Cerebellar cortex (tissue), 1 donor: ENCODE measurements around the gene CH25H.
"Not testable (repeated sequence)": the region's sequence is repeated elsewhere in the genome, so short reads cannot be mapped to it uniquely, and the experiment has no call there.

Source experiments
- DNase-seq: peaks from one replicate; pipeline ENCODE4 v3.0.0-alpha.2; 2015; ENCODE audit warnings: low spot score

CH25H gene

DNA sequence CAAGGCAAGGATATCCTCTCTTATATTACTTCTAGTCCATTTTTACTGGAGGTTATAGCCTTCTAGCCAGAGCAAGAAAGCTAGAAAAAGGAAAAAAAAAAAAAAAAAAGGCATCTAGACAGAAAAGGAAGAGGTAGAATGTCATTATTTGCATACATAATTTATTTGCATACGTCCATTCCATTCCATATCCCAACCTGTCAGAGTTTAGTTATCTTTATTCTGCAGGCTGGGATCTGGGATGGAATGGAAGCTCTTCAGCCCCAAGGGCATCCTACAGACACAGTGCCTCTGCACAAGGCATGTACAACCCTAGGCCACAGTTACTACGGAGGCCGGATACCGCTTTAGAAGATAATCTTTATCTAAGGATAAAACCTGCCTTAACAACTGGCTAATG is 9.6 kb downstream of the CH25H start:
- DNase-seq = no peak

DNA sequence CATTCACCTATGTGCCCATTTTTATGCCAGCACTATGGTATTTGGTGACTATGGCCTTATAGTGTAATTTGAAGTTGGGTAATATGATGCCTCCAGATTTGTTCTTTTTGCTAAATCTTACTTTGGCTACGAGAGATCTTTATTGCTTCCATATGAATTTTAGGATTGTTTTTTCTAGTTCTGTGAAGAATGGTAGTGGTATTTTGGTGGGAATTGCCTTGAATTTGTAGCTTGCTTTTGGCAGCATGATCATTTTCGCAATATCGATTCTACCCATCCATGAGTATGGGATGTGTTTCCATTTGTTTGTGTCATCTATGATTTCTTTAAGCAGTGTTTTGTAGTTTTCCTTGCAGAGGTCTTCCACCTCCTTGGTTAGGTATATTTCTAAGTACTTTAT is 15.8 kb downstream of the CH25H start:
- DNase-seq = not testable (repeated sequence)

DNA sequence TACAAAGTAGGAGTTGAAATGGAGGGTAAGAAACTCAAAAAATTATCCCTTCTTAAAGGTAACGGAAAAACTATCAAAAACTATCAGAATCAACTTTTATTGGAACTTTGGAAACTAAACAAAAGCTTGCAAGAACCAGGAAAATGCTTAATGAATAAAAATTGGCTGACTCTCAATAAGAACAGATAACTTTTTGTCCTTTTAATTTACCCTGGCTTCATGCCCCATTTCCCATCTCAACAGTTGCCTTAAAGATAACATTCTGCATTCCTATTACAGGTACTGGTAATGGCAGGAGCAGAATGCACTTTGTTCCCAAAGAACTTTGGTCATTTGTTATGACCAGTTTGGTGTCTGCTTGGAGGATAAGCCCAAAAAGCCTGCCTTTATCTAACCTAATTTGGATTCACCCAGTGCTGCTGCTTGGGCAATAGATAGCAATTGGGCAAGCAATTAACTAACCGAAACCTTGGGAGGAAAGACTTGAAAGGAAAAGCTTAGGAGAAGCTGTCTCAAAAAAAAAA is 17.8 kb downstream of the CH25H start:
- no peak for DNase-seq

DNA sequence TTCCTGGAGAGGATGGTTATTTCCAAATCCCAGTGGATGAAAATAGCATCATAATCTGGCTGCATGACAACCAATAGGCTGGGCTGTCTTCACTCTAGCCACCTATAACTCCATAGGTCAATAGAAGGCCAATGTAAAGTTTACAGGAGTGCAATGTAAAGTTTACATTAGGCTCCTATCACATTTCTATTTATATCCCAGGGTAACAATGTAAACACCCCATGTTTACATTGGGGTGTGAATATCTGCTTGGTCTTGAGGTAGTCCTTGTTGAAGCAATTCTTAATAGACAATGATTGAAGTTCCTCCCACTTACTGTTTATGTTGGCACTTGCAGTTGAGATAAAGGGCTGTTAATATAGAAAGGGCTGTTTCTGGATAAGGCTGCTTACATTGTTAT is 21.5 kb downstream of the CH25H start:
- DNase-seq = no peak

DNA sequence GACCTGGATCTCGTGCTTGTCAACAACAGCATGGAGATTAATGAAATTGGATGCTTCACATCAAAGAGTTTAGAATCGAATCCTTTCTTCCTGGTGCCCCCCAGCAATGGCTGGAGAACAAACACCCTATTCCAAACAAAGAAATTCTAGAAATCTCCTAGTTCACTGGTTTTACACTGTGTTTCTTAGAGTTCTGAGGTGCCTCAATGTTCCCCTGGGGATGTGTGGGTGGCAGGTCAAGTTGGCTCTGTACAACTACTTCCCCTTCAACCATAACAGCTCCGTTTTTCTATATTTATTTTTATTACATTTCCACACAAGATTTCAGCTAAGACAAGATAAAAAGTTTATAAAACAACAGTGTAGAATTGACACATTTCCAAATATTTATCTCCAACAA is 22.5 kb downstream of the CH25H start:
- no peak for DNase-seq

DNA sequence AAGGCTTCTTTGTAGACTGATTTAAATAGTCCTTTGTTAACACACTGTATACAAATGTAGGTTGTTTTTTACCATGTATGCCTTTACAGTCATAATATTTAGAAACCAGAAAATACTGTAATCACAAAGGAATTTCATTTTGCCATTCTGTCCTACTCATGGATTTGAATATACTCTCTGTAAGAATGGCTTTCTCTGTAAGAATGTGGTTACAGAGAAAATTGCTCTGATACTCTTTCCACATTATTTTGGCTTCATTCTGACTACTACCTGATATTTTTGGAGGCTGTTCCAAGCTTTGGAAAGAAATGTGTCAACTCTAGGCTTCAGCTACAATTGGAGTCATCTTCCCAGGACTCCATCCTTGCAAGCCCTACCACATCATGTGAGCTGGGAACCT is 23.5 kb downstream of the CH25H start:
- no peak for DNase-seq

DNA sequence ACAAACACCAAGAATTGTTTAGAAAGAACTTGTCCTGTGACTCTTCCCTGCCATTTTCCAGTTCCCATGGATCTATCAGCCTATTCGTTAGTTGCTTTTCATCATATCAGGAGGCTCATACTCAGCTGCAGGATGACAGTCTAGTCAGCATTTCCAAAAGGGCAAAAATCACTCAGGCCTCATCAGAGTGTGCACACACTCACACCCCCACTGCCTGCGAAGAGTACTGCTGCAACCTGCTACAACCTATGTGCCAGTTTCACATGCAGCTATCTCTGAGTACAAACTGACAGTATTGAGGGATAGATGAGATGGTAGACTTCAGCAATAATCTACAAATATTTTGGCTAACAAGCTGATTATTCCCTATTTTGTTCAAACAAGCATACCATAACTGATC is 24.2 kb downstream of the CH25H start:
- DNase-seq = no peak

DNA sequence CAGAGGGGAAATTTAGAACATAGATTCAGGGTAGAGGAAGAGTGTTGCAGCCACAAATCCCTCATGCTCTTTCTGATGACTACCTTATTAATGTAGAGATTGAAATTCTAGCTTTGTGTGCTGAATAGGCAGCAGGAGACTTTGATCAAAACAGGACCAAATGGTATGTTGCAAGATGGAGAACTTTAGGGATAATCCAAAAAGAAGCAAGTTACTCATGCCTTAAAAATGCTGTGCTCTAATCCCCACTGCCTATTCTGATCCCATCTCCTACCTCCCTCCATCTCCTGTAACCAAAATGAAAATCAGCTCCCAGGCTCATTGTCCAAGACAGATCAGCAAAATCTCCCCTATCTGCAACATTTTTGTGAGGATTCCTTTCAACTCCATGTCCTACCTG is 31.3 kb downstream of the CH25H start:
- no peak for DNase-seq

DNA sequence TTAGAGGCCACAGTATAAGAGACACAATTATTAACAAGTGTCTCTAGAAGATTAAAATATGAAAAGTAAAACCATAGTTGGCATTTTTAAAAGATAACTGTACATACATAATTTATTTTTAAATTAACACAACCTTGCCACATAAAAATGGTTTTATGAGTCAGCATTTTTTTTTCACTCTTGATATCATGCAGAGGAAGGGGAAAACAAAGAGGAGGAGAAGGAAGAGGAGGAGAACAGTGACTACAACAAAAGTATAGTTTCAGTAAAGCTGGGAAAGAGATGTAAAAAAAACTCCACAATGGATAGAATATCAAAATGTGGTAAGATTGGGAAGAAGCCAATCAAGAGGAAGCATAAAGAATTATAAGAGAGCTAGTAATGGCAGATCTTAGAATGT is 34.0 kb downstream of the CH25H start:
- DNase-seq = no peak

DNA sequence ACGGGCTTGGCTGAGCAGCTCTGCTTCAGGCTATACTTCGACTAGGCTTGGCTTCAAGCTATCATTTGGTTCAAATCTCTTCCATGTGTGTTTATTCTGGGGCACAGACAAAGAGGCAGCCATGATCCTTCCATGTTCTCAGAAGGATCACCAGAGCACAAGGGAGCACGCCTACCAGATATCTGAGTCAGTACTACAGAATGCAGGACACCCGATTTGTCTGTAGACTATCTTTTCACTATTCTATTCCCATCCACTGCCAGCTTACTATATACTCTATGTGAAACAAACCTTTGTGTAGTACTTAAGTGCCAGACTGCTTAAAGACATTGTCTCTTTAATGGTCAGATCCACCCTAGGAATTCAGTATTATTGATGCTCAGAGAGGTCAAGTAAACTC is 35.1 kb downstream of the CH25H start:
- DNase-seq = no peak

DNA sequence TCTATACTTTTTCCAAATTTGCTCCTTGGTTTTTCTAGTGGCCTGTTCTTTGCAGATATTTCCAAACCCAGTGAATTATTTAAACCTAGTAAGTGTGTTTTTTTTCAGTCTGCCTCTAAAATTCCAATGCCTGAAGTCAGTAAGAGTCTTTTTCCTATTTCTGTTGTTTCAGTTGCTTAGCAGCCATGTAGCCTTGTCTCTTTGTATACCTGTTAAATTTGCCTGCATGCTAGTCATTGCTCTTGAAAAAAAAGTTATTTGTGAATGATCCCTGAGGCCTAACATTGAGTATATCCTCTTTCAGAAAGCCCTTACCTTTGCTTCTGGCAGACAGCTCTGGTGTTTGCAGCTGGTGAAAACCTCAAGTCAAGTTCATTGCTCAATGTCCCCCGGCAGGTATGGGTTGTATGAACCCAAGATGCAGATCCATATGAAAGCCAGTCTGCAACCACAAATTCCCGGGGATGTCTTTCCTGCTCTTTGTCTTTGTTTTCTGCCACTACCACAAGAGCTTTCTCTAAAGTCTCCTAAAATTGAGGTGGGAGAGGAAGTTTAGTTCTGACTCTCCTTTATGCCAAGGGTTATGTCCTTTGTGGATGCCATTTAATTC is 35.7 kb downstream of the CH25H start:
- DNase-seq = no peak

DNA sequence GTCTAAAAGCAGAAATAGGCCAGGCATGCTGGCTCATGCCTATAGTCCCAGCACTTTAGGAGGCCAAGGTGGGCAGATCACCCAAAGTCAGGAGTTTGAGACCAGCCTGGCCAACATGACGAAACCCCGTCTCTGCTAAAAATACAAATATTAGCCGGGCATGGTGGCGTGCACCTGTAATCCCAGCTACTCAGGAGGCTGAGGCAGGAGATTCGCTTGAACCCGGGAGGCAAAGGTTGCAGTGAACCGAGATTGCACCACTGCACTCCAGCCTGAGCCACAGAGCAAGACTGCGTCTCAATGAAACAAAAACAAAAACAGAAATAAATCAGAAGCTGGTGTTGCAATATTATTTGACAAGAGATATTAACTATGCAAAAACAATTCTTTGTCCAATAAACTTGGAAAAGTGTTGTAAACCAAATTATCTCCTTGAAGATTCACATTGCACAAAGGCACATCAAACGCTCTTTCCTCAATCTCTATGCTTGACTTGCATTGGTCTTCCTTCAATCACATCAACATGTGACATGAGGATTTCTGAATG is 38.7 kb downstream of the CH25H start:
- DNase-seq = not testable (repeated sequence)

DNA sequence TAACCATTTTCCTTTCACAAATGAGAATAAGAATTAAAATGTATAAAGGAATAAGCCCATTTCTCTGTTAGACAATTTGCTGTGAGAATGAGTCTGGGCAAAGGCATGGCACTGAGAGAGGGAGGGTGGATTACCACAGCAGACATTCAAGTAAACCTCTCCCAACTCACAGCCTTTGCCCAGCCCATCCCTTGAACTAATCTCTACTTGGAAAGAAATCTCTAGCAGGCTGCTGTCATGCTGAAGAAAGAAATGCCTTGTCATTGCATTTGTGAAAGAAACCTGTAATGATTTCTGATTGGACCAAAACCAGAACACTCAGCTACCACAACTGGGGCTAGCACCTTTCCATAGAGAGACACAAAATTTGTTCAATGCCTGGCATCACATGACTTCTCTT is 39.2 kb downstream of the CH25H start:
- DNase-seq = no peak

DNA sequence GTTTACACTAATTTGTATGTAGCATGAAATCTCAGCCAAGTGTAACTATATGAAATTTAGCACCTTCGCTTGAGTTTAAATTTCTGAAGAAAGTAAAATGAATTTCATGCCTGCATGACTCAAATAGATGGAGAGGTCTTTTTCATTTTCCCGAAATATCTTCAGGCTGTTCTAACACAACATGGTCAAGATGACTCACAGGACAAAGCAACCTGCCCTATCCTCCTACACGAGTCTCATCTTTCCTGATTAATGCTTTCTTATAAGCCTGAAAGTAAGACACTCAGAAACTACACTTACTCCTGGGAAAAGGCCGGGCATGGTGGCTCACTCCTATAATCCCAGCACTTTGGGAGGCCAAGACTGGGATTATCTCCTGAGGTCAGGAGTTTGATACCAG is 41.2 kb downstream of the CH25H start:
- no peak for DNase-seq

DNA sequence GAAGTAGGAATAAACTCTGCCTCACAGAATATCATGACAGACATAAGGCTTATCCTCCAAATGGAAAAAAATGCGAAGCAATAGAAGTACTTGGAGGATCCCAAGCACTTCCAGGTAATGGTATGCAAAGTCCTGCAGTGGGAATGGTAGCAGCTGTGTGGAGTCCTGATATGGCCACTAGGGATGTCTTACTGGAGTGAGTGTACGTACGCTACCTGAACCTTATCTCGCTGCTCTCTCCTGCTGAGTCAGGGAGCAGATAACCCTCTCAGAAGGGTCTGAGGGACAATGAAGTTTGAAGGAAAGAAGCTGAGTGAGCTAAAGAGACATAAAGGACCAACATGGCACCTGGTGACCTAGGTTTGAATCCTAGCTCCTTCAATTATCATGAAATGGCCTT is 42.2 kb downstream of the CH25H start:
- no peak for DNase-seq

DNA sequence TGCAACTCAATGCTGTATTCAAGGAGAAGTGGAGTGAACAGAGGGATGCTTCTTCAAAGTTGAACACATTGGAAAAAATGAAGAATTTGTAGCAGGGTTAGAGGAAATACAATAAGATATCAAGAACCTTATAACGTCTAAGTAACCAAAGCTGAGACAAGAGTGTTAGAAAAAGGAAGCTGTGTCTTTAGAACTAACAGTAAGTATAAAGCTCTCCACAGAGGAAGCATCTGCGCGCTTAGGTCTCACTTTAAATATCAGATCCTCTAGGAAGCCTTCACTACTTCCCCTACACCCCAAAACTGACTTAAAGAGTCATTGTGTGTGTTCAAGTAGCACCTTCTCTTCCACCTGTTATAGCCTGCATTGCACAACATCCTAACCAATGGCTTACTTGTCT is 43.0 kb downstream of the CH25H start:
- DNase-seq = no peak

DNA sequence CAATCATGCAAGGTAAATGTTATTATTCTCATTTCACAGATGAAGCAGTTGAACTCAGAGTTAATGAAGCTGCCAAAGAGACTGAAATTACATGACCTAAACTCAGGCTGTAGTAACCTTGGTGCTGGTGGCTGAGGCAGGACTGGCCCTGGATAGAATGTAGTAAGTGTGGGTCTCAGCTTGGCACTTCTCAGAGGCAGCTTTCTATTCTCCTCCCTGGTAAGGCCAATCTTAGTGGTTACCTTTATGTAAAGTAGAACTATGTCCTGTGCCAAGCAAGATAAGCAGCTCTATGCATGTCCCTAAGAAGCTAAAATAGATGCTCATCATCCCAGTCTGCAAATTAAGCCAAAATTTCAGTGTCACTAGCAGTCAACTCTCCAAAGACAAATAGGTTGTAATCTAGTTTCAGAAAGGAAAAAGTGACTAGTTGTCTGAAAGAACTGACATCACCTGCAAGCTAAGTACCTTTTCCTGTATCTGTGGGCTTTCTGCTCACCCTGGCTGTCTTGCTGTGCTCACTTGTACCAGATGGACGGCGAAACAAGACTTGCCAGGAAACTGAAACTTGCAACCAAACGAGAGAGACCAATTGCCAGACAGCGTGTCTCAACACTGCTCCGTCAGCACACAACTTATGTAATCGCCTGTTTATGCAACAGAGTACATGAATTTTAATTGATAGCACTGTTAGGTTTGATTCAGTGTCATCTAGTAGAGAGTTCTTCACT is 43.7 kb downstream of the CH25H start:
- DNase-seq = peak; percentile 47

DNA sequence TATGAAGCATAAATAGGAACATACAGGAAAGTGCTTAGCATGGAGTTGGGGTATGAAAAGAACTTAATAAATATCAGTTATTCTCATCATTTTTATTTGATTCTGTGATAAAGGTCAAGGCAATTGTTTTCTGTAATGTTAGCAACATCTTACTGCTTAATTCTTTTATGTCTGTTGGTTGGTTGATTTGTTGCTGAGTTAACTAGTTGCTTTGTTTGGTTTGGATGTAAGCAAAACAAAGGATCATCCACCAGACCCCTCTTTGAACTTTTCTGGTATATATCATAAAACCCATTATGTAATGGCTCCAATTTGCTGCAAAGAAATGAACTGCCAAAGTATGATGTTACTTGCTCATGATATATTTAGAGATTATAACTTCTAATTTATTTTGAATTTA is 44.5 kb downstream of the CH25H start:
- no peak for DNase-seq

DNA sequence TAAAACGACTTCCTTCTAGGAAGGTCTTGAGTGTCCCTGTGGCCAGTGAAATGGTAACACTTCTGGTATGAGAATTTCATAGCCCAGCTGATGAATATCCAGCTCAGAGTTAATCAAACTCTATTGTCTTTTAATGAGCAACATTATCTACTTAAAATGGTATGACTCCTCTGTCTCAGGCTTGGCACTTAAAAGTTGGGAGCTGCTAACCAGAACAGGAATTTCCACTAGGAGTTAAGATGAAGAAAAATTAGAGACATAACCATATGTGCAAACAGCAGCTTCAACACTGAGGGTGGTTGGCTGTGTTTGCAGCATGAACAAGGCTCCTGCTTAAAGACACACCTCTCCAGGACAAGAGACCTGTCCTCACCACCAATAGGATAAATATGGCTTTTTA is 46.8 kb downstream of the CH25H start:
- no peak for DNase-seq

DNA sequence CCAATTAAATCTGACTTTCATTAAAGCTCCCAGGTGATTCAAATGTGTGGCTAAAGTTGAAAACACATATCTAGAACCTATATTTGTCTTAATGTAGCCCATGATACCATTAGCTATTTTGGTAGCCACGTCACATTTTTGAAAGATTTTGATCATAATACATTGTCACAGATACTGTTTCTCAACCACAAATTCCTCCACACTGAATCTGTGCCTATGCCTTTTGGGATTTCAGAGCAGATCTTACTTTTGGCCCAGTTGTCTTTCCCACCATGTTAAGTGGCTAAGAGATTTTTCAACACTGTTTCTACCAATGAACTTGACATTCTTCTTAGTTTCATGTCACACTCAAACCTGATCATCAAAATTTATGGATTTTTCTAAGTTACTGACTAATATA is 47.4 kb downstream of the CH25H start:
- DNase-seq = no peak

DNA sequence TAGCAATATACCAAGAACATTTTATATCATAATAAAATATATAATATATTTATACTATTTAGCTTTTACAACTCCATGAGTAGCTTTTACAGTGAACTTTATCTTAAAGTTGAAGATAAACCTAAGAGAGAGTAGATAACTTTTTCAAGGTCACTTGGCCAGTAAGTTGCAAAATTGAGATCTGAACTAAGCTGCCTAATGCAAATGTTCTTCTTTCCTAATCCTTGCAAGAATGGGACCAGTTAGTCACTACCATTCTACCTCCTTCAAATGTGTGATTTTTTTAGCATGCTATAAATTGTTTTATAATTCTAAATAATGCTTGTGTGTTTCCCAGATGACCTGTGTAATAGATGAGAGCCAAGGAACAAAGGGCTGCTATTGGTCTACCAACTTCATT is 47.8 kb downstream of the CH25H start:
- DNase-seq = no peak

DNA sequence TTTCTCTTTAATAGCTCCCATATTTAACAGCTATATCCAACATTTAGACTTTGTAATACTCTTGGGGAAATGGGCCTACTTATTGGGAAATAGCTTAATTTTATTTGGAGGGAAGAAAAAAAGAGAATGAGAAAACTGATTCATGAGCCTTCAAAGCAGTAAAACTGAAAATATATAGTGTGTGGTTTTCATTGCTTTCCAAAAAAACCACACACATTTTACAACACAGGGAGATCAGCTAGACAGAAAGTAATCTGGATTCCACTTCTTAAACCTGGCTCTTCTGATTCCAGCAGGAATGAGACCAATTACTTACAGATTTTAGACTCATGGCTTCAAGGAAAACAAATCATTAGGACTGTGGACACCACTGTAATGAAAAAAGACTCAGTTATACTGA is 48.7 kb downstream of the CH25H start:
- no peak for DNase-seq

DNA sequence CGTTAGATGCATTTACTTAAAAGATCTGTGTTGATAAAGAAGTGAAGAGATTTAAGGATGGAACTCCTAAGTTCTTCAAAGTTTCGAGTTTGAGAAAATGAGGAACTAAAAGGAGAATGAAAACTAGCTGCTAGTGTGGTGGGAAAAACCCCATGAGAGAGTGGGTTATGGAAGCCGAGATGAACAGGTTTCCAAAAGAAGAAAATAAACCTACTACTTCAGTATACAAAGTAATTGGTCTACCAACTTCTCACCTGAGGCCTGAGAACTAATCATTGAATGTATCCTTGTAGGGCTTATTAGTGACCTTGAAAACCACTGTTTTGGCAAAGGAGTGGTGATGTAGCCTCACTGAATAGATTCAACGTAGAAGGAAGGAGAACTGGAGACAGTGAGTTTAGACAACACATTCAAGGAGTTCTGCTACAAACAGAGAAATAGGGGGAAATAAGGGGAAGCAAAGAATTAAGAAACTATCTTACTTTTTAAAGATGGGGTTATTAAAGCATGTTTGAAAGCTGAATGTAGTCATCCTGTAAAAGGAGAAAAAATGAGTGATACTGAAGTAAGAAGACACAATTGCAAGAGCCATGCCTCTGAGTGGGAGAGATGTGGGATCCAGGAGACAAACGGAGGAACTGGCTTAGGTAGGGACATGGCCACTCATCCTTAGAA is 50.8 kb downstream of the CH25H start:
- no peak for DNase-seq
